ENCODE measurements around the gene PRM1.

The PRM1 gene

GRCh38 chr16:11309895-11310633, 28.9 kb upstream of the PRM1 start:
- no peaks in the 10 kb centered on the region for H3K4me1 ChIP-seq (ENCODE audit: control insufficient read depth, insufficient read depth, low read length)
- H3K27me3 ChIP-seq (ENCODE audit: control insufficient read depth, insufficient read depth, low read length), result no peaks in the 10 kb centered on the region
- H3K4me3 ChIP-seq (ENCODE audit: low read length), result no peak overlapping the region
- H3K36me3 ChIP-seq (ENCODE audit: control insufficient read depth, insufficient read depth, low read length), result no peaks in the 10 kb centered on the region
- H3K27ac ChIP-seq (ENCODE audit: low read depth, low read length), result no peak overlapping the region
- H3K9ac ChIP-seq (ENCODE audit: low read length), result no peak overlapping the region

DNA sequence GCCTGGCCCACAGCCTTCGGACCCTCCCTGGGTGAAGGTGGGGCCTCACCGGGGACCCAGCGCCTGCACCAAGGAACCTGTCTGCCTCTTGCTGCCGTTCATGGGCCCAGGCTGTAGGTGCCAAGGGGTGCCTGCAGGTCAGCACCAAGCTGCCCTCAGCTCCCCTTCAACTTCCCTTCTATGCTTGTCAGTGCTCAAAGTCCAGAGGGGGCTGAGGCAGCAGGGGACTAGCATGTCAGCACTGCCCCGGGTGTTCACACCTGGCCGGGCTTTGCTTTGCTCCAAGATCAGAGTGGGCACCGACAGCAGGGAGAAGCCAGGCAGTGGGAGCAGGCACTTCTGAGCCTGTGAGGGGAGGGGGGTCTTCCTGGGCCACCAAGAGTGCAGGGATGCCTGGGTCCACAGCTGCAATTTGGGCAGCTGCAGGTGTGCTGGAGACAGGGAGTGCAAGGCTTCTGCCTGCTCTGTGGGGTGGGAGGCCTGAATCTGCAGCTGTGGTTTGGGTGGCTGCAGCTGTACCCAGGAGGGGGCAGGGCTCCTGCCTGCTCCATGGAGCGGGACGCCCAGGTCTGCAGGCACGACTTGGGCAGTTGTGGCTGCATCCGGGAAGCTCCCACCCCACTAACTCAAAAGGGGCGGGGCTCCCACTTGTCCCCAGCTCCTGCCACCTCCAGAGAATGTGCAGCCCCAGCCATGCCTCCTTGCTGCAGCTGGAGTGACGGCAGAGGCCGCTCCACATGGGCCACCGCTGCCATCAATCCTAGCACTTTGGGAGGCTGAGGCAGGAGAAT, 27.6 kb upstream of the PRM1 start:
- no peaks in the 10 kb centered on the region for H3K27me3 ChIP-seq (ENCODE audit: control insufficient read depth, insufficient read depth, low read length)
- H3K4me3 ChIP-seq (ENCODE audit: low read length), result no peak overlapping the region
- H3K27ac ChIP-seq (ENCODE audit: low read depth, low read length), result no peak overlapping the region
- no peak overlapping the region for H3K9ac ChIP-seq (ENCODE audit: low read length)
- no peaks in the 10 kb centered on the region for H3K36me3 ChIP-seq (ENCODE audit: control insufficient read depth, insufficient read depth, low read length)
- H3K4me1 ChIP-seq (ENCODE audit: control insufficient read depth, insufficient read depth, low read length), result no peaks in the 10 kb centered on the region

DNA sequence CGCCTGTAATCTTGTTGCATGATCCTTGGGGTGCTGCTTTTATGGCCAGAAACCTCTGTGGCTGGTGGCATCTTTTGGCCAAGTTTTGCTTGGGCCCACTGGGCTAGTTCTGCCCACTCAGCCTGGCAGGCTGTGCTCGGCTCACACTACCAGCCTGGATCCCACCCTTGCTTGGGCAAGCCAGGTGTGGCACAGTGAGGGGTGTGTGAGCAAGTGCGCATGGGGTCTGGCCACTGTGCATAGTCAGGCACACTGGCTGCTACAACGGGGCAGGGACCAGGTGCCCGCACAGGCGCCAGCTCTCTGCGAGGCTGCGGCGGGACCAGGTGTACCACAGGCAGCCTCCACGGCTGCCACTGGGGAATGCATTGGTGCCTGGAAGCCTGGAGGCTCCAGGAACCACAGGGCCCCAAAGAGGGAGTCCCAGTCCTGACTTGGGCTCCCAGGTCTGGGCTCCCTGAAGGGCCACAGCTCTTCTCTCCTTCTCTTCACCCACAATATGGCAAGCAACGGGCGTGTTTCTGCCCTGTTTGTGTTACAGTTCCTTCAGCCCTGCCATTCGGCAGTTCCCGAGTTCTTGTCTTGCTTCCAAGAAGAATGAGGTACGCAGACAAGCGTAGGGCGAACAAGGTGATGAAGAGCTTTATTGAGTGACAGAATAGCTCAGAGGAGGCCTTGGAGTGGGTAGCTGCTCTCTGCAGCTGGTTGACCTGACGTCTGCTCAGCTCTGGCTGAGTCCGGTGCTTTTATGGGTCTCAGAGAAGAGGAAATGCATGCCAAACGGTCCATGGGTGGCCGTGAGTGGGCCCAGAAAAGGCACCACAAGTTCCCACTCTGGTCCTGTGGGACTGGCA, 26.7 kb upstream of the PRM1 start:
- Histone ChIP-seq H3K27me3 (ENCODE audit: control insufficient read depth, insufficient read depth, low read length) (no peaks in the 10 kb centered on the region), H3K36me3 (ENCODE audit: control insufficient read depth, insufficient read depth, low read length) (no peaks in the 10 kb centered on the region), H3K4me3 (ENCODE audit: low read length) (no peak overlapping the region), H3K27ac (ENCODE audit: low read depth, low read length) (no peak overlapping the region), H3K9ac (ENCODE audit: low read length) (no peak overlapping the region), H3K4me1 (ENCODE audit: control insufficient read depth, insufficient read depth, low read length) (no peaks in the 10 kb centered on the region)

DNA sequence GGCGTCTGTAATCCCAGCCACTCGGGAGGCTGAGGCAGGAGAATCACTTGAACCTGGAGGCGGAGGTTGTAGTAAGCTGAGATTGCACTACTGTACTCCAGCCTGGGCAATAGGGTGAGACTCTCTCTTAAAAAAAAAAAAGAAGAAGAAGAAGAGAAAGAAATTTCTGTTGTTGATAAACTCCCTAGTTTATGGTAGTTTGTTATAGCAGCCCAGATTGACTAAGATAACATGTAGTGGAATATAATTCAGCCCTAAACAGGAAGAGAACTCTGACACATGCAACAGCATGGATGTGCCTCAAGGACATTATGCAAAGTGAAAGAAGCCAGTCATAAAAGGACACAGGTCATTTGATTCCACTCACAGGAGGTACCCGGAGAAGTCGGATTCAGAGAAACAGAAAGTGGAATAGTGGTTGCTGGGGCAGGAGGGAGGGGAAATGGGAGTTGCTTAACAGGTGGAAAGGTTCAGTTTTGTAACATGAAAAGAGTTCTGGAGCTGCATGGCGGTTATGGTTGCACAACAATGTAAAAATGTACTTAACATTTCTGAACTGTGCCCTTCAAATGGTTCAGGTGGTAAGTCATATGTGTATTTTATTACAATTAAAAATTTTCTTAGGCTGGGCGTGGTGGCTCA, 26.0 kb upstream of the PRM1 start:
- Histone ChIP-seq H3K27me3 (ENCODE audit: control insufficient read depth, insufficient read depth, low read length) (no peaks in the 10 kb centered on the region), H3K27ac (ENCODE audit: low read depth, low read length) (no peak overlapping the region), H3K36me3 (ENCODE audit: control insufficient read depth, insufficient read depth, low read length) (no peaks in the 10 kb centered on the region), H3K4me3 (ENCODE audit: low read length) (no peak overlapping the region), H3K9ac (ENCODE audit: low read length) (no peak overlapping the region), H3K4me1 (ENCODE audit: control insufficient read depth, insufficient read depth, low read length) (no peaks in the 10 kb centered on the region)

GRCh38 chr16:11306381-11306780, 25.3 kb upstream of the PRM1 start:
- Histone ChIP-seq H3K4me1 (ENCODE audit: control insufficient read depth, insufficient read depth, low read length) (no peaks in the 10 kb centered on the region), H3K27ac (ENCODE audit: low read depth, low read length) (no peak overlapping the region), H3K36me3 (ENCODE audit: control insufficient read depth, insufficient read depth, low read length) (no peaks in the 10 kb centered on the region), H3K4me3 (ENCODE audit: low read length) (no peak overlapping the region), H3K27me3 (ENCODE audit: control insufficient read depth, insufficient read depth, low read length) (no peaks in the 10 kb centered on the region), H3K9ac (ENCODE audit: low read length) (no peak overlapping the region)

GRCh38 chr16:11303405-11304138, 22.4 kb upstream of the PRM1 start:
- Histone ChIP-seq H3K27me3 (ENCODE audit: control insufficient read depth, insufficient read depth, low read length) (no peaks in the 10 kb centered on the region), H3K27ac (ENCODE audit: low read depth, low read length) (no peak overlapping the region), H3K4me3 (ENCODE audit: low read length) (no peak overlapping the region), H3K36me3 (ENCODE audit: control insufficient read depth, insufficient read depth, low read length) (no peaks in the 10 kb centered on the region), H3K4me1 (ENCODE audit: control insufficient read depth, insufficient read depth, low read length) (no peaks in the 10 kb centered on the region), H3K9ac (ENCODE audit: low read length) (no peak overlapping the region)

DNA sequence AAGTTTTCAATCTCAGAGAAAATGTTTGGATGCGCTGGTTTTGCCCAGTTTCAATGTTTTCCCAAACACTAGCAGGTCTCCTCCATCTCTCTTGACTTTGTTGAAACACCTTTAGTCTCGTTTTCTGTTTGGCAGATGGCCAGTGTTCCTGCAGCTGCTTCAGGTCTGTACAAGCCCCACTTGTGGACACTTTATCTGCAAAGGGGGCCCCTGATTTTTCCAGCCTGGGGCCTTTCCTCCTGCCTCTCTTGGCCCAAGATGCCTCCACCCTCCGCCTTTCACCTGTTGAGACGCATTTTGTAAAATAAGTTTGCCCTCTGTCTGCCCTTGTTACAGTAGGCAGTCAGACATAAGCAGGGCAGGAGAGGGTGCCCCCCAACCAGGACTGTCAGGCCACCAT, 21.8 kb upstream of the PRM1 start:
- Histone ChIP-seq H3K27ac (ENCODE audit: low read depth, low read length) (no peak overlapping the region), H3K27me3 (ENCODE audit: control insufficient read depth, insufficient read depth, low read length) (no peaks in the 10 kb centered on the region), H3K4me1 (ENCODE audit: control insufficient read depth, insufficient read depth, low read length) (no peaks in the 10 kb centered on the region), H3K4me3 (ENCODE audit: low read length) (no peak overlapping the region), H3K36me3 (ENCODE audit: control insufficient read depth, insufficient read depth, low read length) (no peaks in the 10 kb centered on the region), H3K9ac (ENCODE audit: low read length) (no peak overlapping the region)

- no peak overlapping the region for H3K9ac ChIP-seq (ENCODE audit: low read length)
- peaks cover 8% of the 10 kb centered on the region for H3K4me1 ChIP-seq (ENCODE audit: control insufficient read depth, insufficient read depth, low read length)
- H3K27ac ChIP-seq (ENCODE audit: low read depth, low read length), result no peak overlapping the region
- no peaks in the 10 kb centered on the region for H3K27me3 ChIP-seq (ENCODE audit: control insufficient read depth, insufficient read depth, low read length)
- no peak overlapping the region for H3K4me3 ChIP-seq (ENCODE audit: low read length)
- no peaks in the 10 kb centered on the region for H3K36me3 ChIP-seq (ENCODE audit: control insufficient read depth, insufficient read depth, low read length)
Observed at GRCh38 chr16:11301645-11302501, 20.7 kb upstream of the PRM1 start.

GRCh38 chr16:11300560-11300892, 19.4 kb upstream of the PRM1 start:
- no peak overlapping the region for H3K9ac ChIP-seq (ENCODE audit: low read length)
- H3K4me3 ChIP-seq (ENCODE audit: low read length), result no peak overlapping the region
- no peak overlapping the region for H3K27ac ChIP-seq (ENCODE audit: low read depth, low read length)
- H3K4me1 ChIP-seq (ENCODE audit: control insufficient read depth, insufficient read depth, low read length), result peaks cover 11% of the 10 kb centered on the region
- no peaks in the 10 kb centered on the region for H3K36me3 ChIP-seq (ENCODE audit: control insufficient read depth, insufficient read depth, low read length)
- no peaks in the 10 kb centered on the region for H3K27me3 ChIP-seq (ENCODE audit: control insufficient read depth, insufficient read depth, low read length)

- H3K36me3 ChIP-seq (ENCODE audit: control insufficient read depth, insufficient read depth, low read length), result no peaks in the 10 kb centered on the region
- no peak overlapping the region for H3K27ac ChIP-seq (ENCODE audit: low read depth, low read length)
- no peak overlapping the region for H3K4me3 ChIP-seq (ENCODE audit: low read length)
- H3K9ac ChIP-seq (ENCODE audit: low read length), result no peak overlapping the region
- H3K4me1 ChIP-seq (ENCODE audit: control insufficient read depth, insufficient read depth, low read length), result peaks cover 11% of the 10 kb centered on the region
- H3K27me3 ChIP-seq (ENCODE audit: control insufficient read depth, insufficient read depth, low read length), result no peaks in the 10 kb centered on the region
Observed at GRCh38 chr16:11299865-11300559, 18.9 kb upstream of the PRM1 start.
